Activated naive CD4-positive, alpha-beta T cell treated with Interleukin-2 at 50 U/mL for 16 hours (primary cell): ENCODE data around the gene SUCO.

Experiments used
- DNase-seq: peaks from one replicate; pipeline ENCODE4 v3.0.0-alpha.2; 2020

Gene SUCO

DNA sequence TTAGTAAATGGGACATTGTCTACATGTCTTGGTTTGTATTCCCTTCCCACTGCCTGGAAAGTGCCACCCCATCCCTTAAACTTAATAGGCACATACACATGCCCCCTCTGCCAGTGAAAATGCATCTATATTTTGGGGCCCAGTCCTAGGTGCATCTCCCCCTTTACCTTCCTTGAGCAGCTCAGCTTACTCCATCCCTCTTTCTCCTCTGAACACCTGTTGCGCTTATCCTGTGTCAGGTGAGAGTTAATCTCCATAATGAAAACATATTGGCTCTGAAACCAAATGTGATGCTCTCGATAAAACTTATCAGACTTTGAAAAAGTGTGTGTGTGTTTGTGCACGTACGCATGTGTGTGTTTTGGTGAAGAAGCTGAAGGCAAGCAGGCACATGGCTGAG, 15.4 kb upstream of the SUCO start:
- no peak for DNase-seq

DNA sequence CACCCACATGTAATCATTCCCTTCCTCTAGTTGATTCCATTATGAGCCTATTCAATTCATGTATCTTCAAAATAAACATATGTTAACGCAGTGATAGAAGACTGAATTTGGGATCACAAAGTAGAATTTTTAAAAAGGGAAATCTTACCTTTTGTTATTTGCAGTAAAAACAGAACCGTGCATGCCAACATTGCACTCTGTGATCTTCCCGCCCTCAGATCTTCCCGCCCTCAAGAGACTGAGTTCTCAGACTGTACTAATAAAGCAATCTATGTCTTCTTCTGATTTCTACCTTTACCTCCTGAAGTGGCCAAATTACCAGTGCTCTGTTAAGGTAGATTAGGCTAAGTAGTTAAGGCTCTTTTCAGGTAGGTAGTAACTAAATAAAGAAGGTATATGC, 3.6 kb upstream of the SUCO start:
- DNase-seq, result no peak

DNA sequence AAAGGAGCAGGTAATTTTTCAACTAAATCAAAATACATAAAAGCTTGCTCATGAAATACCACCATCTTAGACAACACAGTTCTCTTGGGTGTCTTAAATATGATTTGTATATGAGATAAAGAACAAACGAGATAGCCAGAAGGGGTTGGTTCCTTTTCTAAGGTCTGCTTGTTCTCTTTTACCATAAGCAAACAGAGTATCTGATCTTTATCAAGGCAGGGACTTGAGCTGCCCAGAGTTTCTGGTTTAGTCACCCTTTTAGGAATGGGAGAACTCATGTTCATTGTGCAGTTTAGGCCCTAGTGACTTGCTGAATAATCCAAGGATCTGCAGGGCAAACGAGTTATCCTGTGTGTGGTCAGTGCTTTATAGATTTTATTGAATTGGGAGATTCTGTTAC, 3.0 kb upstream of the SUCO start:
- DNase-seq, result no peak

DNA sequence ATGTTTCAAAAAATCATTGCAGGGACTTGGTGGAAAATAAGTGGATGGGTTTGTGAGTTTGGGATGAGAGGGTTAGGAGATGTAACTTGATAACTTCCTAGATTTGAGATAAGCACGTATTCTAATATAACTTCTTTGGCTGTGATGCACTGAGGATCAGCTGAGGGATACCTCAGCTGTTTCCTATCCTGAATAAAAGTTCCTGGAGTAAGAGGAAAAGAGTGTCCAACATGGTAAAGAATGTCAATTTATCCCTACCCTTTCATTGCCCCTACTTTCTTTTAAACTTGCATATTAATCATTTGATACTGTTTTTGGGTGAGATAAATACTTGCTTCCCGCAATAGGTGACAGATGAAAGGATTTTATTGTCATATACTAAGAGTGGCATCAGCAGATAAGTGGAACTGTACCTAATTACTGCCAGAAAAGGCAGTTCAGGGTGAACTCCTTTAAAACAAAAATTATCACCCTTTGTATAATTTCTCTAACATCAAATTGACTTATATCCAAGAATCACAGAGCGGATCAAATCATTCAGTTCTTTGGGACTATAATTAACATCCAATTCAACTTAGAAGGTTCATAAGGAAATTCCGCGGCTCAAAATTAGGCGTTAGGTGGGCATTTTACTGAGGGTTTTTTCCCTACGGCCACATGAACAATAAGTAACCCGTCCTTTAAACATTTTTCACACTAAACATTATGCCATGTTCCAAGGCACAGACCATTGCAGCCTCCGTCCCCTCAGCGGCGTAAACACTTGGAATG, 1.4 kb upstream of the SUCO start:
- no peak for DNase-seq

DNA sequence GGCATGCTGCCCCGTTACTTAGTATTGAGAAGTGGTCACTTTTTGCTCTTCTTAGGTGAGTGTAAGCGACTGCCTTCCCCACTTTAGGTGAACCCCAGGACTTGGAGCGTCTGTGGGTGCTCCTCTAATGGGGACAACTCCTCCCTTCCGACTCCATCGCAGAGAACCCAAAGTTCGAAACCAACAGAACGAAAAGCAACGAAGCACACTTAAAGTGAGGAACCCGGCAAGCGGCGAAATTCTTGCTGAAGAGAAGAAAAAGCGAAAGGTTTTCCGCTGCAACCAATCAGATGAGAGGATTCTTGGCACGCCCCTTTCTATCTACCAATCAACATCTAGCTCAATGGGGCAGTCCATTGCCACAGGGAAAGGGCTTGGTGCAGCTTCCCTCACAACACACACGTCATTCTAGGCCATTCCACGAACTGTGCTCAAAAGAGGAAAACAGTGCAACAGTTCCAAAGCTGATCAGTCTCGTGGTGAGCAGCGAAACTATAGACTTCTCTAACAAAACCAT, 709 bp upstream of the SUCO start:
- DNase-seq, result peak; percentile 86

DNA sequence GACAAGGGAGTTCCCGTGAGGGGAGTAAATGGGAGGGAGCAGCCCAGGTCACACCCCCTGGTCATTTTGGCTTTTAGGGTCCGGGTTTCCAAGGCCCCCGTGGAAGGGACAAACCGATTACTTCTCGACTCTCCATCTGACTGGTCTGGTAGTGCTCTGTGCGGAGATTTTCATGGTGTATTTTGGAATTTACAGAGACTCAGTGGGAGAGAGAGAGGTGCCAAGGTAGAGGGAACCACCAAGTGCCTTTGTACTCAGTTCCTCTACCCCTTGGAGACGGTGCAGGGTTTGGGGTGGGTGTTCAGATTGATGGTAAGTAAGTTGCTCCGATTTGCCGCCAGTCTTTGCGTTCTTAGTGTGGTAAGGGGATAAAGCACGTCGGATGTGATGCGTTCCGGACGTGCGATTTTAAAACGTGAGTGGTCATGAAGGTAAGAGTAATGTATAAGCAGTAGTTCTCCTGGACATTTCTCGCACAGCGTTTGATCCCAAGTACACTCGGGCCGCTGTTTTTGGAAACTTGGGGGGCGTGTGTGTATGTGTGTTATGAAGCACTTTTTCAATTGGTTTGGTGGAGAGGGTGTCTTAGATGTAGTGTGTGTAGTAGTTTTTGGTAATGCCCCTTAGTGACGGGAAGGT, 682 bp downstream of the SUCO start:
- DNase-seq, result peak; percentile 38

DNA sequence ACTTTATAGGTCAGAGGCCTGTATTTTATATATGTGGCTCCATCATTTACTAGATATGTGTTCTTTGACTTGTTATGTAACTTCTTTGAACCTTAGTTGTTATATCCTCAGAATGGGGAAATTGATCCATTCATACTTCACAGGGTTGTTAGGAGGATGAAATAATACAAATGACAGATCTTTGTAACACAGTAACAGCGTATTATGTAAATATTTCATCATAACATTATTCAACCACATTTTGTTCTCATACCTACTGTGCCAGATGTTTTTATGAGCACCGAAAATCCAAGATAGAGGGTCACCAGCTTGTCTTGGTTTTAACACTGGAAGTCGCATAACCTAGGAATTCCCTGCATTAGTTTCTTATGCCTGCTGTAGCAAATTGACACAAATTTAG, 3.3 kb downstream of the SUCO start:
- no peak for DNase-seq

DNA sequence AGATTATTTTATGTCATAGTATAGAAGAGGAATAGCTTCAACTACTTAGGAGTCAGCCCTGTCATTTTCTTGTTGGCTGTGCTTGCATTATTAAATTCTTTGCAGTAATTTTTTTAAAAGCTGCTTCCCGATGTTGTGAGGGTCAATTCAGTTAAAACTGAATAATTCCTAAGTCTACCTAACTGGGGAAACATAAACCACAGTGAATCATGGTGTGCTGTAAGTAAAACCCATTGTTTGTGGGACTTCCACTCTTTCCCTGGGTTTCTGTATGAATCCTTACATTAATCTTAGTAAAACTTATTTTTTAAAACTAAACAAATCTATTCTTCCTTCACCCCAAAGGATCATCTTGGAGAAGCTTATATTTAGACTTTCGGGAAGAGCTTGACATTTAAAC, 4.4 kb downstream of the SUCO start:
- DNase-seq, result no peak

DNA sequence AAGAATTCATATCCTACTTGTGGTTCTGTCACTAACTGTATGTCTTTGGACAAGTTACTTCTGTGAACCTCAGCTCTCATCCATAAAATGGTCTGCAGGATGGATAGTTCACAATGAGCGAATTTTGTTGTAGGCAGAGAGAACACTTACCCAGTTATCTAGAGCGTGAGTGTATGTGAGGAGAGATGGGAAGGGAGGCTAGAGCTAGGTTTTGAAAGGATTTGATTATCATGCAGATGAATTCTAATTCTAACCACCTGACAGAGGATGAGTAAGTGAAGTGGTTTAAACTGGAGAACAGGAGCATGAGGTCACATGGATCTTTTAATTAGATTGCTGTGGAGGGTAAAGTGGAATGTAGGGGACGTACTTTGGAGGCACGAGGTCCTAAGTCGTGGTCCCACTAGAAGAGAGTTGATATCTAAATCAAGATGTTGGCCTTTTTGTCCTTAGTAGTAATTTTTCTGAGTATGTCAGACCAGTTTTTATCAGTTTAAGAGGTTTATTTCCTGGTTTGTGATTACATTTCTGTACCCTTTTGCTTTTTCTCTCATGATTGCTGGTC, 5.0 kb downstream of the SUCO start:
- no peak for DNase-seq

DNA sequence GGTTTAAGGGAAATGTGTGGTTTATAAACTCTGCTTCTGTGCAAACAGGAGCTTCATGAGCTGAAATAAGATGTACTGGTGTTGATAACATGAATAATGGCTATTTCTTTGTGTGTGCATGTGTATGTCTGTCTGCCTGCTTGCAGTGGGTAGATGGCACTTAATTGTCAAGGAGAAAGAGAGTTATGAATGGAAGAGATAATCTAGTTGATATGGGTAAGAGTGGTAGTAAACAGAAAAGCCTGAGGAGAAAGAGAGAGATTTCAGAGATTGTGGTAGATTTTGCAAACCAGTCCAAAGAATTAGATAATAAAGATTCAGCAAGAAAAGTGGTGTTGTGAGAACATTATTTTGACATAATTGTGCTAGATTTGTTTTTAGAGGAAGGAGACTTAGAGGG, 7.7 kb downstream of the SUCO start:
- no peak for DNase-seq

DNA sequence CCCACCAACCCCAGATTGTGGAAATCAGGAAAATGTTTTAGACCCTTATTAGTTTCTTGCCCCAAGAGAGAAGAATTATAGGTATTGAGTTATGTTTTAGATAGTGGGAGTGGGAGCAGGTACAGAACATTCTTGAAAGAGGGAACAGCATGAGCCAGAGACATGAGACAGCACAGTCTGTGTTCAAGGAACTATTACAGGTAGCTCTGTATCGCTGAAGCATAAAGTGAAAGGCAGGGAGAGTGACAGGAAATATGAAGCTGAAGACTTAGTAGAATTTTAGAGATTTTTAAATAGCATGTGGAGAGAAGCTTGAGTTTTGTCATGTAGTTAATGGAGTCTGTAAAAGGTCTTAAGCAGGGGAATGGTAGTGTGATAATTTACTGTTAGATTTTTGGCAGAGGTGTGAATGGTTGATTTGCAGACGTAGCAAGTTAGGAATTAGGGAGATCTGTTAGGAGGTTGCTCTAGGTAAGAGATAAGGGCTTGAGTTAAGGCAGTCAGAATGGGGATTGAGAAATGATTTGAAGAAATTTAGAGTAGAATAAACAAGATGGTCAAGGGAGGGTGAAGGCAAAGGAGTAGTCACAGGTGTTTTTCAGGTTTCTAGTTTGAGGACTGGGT, 11.6 kb downstream of the SUCO start:
- no peak for DNase-seq

DNA sequence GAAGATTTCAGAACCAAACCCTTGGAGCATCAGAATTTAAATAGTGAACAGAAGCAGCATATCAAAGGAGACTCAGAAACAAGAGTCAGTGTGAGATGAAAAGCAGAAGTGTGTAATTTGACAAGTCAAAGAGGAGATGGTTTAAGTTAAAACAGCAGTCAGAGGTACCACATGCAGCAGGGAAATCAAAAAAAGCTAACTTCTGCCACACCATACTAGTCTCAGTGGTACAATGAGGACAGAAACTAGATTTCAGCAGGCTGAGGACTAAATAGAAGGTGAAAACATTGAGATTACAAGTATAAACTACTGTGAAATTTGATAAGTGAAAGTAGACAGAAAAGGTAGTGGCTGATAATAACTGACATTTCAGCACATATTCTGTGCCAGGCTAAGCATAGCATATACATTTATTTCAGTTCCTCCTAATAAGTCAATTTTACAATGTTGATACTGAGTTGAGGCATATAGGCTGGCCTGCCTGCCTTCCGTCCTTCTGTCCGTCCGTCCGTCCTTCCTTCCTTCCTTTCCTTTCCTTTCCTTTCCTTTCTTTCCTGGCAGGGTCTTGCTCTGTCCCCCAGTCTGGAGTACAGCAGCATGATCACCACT, 12.6 kb downstream of the SUCO start:
- DNase-seq, result no peak

DNA sequence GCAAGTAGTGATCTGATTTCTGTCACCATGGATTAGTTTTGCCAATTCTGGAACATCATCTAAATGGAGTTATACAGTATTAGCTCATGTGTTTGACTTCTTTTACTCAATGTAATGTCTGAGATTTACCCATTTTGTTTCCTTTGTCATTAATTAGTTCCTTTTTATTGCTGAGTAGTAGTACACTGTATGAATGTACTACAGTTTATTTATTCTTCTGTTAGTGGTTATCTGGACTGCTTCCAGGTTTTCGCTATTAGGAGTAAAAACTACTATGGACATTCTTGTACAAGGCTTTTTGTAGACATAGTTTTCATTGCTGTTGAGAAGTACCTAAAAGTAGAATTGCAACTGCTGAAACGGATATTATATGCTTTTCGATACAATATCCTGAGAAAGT, 14.1 kb downstream of the SUCO start:
- no peak for DNase-seq

DNA sequence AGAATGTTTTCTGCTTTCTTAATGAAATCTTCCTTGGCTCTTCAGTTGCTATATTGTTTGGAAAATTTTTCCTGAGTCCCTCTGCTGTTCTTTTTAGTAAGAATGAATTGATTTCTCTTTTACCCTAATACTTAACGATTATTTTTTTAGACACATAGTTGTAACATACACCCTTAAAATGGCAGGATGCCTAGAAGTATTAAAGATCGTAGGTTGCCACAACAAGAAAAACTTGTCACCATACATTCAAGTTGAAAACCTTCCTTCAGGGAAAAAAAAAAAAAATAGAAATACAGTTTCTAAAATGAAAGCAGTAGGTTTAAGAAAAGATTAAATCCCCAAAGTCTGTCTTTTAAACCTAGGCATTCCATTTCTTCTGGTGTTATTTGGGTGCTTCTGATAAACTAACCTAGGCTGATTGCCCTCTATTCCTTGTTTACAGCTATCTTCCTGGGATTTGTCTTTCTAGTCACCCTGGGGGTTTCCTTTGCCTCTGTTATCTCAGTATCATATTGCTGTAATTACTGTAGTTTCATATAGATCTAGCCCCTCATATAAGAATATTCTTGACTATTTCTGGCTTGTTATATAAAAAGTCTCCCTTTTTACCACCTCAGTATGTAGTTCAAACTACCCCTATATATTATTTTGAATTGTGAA, 16.8 kb downstream of the SUCO start:
- no peak for DNase-seq

DNA sequence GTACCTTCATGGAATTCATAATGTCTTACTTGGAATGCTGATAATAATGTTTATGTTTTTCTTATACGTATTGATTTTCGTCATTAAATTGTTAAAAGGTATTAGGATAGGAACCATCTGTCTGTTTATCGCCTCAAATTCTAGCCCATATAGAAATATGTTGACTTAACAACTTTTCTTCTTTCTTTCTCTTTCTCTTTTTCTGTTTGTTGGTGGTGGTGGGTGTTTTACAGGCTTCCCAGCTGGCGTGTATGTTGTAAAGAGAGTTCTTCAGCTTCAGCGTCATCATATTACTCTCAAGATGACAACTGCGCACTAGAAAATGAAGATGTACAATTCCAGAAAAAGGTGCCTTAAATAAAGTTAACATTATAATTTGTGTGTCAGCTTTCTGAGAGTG, 18.3 kb downstream of the SUCO start:
- DNase-seq, result no peak

DNA sequence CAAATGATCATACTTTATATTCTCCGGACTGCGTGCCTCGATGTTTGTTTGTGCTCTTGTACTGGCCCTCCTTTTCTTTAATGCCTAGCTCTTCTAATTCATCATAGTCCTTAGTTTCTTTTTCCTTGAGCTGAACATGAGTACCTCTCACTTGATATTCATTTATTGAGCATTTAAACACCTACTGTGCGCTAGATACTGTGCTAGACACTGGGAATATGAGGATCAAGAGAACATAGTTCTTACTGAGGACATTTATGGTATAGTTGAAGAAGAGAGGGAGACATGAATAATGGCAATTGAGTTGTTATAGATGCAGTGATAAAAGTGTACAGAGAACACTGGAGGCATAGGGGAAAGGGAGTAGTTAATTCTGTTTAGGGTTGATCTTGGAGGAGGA, 22.0 kb downstream of the SUCO start:
- DNase-seq, result no peak

DNA sequence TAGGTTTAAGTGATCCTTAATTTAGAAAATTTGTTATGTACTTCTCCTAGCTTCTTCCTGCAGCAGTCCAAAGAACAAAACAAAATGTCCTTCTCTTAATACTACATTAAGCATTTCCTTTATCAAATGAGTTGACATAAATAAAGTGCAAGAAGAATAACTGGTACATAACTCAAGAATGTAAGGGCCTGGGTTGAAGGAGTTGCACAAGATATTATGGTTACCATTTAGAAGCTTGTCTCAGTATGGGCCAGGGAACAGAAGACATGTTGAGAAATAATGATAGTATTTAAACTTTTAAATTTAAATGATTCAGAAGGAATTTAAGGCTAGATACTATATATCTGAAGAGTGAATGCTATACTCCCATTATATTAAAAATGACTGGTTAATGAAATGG, 23.5 kb downstream of the SUCO start:
- DNase-seq, result no peak

DNA sequence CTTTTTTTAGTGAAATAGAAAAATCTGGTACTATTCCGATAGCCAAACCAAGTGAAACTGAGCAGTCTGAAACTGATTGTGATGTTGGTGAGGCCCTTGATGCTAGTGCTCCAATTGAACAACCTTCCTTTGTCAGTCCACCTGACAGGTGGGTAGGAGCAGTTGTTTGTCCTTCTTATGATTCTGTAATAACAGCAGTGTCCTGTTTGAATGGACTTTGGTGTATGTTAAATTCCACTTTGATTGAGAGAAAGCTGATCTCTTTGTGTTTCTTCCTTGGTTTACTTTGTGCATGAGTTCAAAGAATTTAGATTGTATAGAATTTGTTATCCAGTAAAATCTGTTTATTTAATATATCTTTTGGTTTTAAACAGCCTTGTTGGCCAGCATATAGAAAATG, 24.3 kb downstream of the SUCO start:
- no peak for DNase-seq

DNA sequence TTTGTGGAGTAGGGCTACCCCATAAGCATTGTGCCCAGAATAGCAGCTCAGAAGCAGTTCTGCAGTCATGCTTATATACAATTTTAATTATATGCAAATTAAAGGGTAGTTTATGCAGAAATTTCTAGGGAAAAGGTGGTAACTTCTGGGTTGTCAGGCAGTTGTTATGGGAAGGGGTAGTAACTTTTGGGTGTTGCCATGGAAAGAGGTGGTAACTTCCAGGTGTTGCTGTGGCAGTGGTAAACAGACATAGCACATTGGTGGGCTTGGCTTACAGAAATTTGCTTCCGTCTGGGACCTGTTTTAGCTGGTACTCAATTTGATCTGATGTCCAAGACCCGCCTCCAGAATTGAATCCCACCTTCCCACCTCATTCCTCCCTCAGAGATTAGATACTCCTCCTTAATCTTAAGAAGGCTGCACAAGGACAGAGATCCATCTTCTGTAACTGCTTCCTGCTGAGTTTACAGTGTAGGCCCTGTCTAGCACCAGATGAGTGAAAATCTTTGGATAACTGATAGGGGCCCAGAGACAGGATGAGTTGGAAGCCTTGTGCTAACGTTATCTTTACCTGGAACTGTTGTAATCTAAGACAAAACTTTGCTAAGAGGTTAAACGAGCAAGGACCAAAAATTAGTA, 26.7 kb downstream of the SUCO start:
- no peak for DNase-seq

DNA sequence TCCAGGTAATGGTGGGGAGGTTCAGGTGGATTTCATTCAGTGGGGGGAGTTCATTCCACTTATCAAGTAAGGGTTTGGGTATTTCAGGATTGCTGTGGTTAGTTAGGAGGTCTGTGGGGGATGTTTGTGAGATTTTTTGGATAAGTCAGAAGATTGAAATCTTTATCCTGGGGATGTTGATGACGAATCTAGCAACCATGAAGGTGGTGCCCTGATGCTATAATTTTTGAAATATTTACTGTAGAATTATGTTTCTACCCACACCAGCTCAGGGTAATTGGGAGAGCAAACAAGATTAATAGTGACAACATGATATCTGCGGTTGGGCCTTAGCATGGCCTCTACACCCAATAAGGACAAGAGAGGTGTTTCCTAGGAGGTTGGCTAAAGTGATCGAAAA, 28.3 kb downstream of the SUCO start:
- DNase-seq, result no peak

DNA sequence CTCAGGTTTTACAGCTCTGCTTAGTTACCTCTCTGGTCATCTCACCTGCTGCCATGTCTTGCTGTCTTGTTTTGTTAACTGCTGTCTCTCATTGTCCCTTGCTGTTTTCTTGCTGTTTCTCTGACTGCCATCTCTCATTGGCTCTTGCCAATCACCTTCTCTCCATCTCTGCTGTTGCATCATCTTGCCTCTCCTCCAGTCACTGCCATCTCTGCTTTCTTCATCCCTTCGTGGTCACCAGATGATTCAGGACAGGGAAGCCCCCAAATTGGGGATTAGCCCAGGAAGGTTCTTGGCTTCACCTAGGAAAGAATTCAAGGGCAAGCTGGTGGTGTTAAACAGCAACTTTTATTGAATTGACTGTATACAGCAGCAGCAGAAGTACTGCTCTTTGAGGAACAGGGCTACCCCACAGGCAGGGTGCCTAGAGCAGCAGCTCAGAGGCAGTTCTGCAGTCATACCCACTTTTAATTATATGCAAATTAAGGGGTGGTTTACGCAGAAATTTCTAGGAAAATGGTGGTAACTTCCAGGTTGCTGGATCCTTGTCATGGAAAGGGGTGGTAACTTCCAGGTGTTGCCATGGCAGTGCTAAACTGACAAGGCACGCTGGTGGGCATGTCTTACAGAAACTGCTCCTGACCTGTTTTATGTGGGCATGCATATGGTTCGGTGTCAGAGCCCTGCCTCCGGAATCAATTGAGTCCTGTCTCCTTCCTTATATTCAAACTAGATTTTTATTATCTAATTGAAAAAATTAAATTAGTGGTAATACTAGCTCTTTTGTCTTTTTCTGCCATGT, 33.4 kb downstream of the SUCO start:
- DNase-seq, result no peak

DNA sequence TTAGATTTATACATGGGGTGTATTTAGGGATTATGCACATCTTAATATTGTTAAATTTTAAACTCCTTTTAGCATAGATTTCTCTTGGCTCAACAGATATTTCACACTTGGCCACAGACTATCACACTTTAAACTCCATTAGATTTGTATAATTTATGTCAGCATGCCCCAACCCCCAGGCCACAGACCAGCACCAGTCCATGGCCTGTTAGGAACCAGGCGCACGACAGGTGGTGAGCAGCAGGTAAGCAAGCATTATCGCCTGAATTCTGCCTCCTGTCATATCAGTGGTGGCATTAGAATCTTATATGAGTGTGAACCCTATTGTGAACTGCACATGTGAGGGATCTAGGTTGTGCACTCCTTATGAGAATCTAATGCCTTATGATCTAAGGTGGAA, 34.8 kb downstream of the SUCO start:
- DNase-seq, result no peak
